HEK293T (cell line): Measurements from ENCODE around the gene PRDM15.

ENCODE experiments used
- CTCF ChIA-PET: fragments of 350-600 bp; formaldehyde crosslinking; extraction: SDS; loops from one replicate; lab custom pipeline; 2021; ENCODE audit warnings: antibody characterized with exemption, inconsistent platforms; lab: Yijun Ruan, JAX
- POLR2A ChIA-PET: fragments of 350-600 bp; formaldehyde crosslinking; extraction: SDS; loops from one replicate; lab custom pipeline; 2020; ENCODE audit warnings: antibody characterized with exemption, inconsistent platforms; lab: Yijun Ruan, JAX
- DNase-seq: peaks from one replicate; pipeline ENCODE4 v3.0.0; 2012; ENCODE audit warnings: mixed read lengths; ENCODE audit errors: extremely low spot score
- ARNT ChIP-seq: fragments of 450-650 bp; IDR thresholded peaks from 2 replicates; pipeline ENCODE4 v1.6.1; 2017; ENCODE audit warnings: mild to moderate bottlenecking
- BHLHE40 ChIP-seq: fragments of 450-650 bp; IDR thresholded peaks from 2 replicates; pipeline ENCODE4 v1.6.1; 2016; ENCODE audit warnings: mild to moderate bottlenecking, moderate library complexity, borderline replicate concordance
- CTBP1 ChIP-seq: fragments of 450-650 bp; IDR thresholded peaks from 2 replicates; pipeline ENCODE4 v1.6.1; 2016; ENCODE audit warnings: borderline replicate concordance
- ELF4 ChIP-seq: fragments of 450-650 bp; IDR thresholded peaks from 2 replicates; pipeline ENCODE4 v1.6.1; 2017; ENCODE audit warnings: antibody characterized with exemption
- FOXA1 ChIP-seq: fragments of 450-650 bp; IDR thresholded peaks from 2 replicates; pipeline ENCODE4 v1.6.1; 2016; ENCODE audit warnings: mild to moderate bottlenecking
- FOXK2 ChIP-seq: fragments of 450-650 bp; IDR thresholded peaks from 2 replicates; pipeline ENCODE4 v1.6.1; 2016; ENCODE audit warnings: mild to moderate bottlenecking
- FOXM1 ChIP-seq: fragments of 450-650 bp; IDR thresholded peaks from 2 replicates; pipeline ENCODE4 v1.6.1; 2017; ENCODE audit warnings: mild to moderate bottlenecking, borderline replicate concordance
- HDGF ChIP-seq: fragments of 450-650 bp; IDR thresholded peaks from 2 replicates; pipeline ENCODE4 v1.6.1; 2017; ENCODE audit warnings: antibody characterized with exemption, borderline replicate concordance
- L3MBTL2 ChIP-seq: fragments of 450-650 bp; conservative IDR thresholded peaks from 2 replicates; pipeline ENCODE4 v1.6.1; 2016; ENCODE audit warnings: mild to moderate bottlenecking
- LEF1 ChIP-seq: fragments of 450-650 bp; IDR thresholded peaks from 2 replicates; pipeline ENCODE4 v1.6.1; 2017; ENCODE audit warnings: mild to moderate bottlenecking, borderline replicate concordance
- NFRKB ChIP-seq: fragments of 450-650 bp; IDR thresholded peaks from 2 replicates; pipeline ENCODE4 v1.6.1; 2016; ENCODE audit warnings: mild to moderate bottlenecking, moderate library complexity
- PKNOX1 ChIP-seq: fragments of 450-650 bp; IDR thresholded peaks from 2 replicates; pipeline ENCODE4 v1.6.1; 2016
- SP1 ChIP-seq: fragments of 450-650 bp; IDR thresholded peaks from 2 replicates; pipeline ENCODE4 v1.6.1; 2017
- SUZ12 ChIP-seq: fragments of 450-650 bp; IDR thresholded peaks from 2 replicates; pipeline ENCODE4 v1.6.1; 2016; ENCODE audit warnings: mild to moderate bottlenecking
- TARDBP ChIP-seq: fragments of 450-650 bp; IDR thresholded peaks from 2 replicates; pipeline ENCODE4 v1.6.1; 2016
- ZNF384 ChIP-seq: fragments of 450-650 bp; IDR thresholded peaks from 2 replicates; pipeline ENCODE4 v1.6.1; 2016

PRDM15 gene

GRCh38 chr21:41817877-41818855 lies 61.0 kb downstream of the PRDM15 start:
- POLR2A ChIA-PET: no interaction called here
- TF ChIP-seq ELF4 (no peak), FOXM1 (no peak), FOXA1 (no peak), FOXK2 (no peak)
- CTCF ChIA-PET: interaction anchor here (0.6 to 1.8 kb wide), 8 partner anchors 34 to 535 kb away, joined by 3 to 11 read pairs (median 4); no protein-coding TSS in a partner anchor
- no peak for DNase-seq

DNA sequence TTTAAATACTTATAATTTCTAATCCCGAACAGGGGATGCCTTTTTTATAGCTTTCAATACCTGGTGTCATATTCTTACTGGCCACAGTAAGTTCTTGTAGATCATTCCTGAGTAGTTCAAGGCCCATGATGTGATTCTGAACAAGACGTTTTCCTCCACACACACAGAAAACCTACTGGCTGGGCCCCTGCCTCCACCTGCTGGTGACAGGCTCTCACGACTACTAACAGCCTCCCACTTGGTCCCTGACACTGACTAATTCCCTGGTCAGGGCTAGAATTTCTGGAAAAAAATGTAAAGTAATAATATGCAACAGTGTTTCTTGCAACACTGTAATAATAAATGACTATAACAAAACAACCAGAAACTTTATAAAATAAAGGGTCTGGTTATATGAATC lies 61.9 kb downstream of the PRDM15 start:
- POLR2A ChIA-PET: interaction anchor here (1.0 kb wide), 1 partner anchor 31 kb away, joined by 3 read pairs; no protein-coding TSS in a partner anchor
- TF ChIP-seq HDGF (no peak), NFRKB (no peak), ZNF384 (no peak), L3MBTL2 (no peak), FOXA1 (no peak), FOXK2 (no peak), CTBP1 (no peak), ELF4 (no peak), SP1 (no peak), LEF1 (no peak), TARDBP (no peak), FOXM1 (no peak), SUZ12 (no peak), ARNT (no peak), PKNOX1 (no peak), BHLHE40 (no peak)
- peak; percentile 75 for DNase-seq
- CTCF ChIA-PET: interaction anchor here (0.6 to 2.4 kb wide), 19 partner anchors 8 to 534 kb away, joined by 3 to 35 read pairs (median 4); no protein-coding TSS in a partner anchor

- CTCF ChIA-PET: interaction anchor here (0.5 to 2.4 kb wide), 21 partner anchors 8 to 533 kb away, joined by 3 to 35 read pairs (median 4); no protein-coding TSS in a partner anchor
- TF ChIP-seq LEF1 (no peak), FOXA1 (no peak), FOXK2 (no peak), CTBP1 (no peak), ELF4 (no peak), SUZ12 (no peak), SP1 (no peak), L3MBTL2 (no peak), TARDBP (no peak), BHLHE40 (no peak), ARNT (no peak), PKNOX1 (no peak), FOXM1 (no peak), NFRKB (no peak), ZNF384 (no peak), HDGF (no peak)
- POLR2A ChIA-PET: interaction anchor here (1.0 kb wide), 1 partner anchor 31 kb away, joined by 3 read pairs; no protein-coding TSS in a partner anchor
- peak; percentile 83 for DNase-seq
Observed at GRCh38 chr21:41816583-41817165, 62.5 kb downstream of the PRDM15 start.

- CTCF ChIA-PET: interaction anchor here (0.5 to 2.4 kb wide), 15 partner anchors 22 to 533 kb away, joined by 3 to 35 read pairs (median 4); no protein-coding TSS in a partner anchor
- no peak for DNase-seq
- POLR2A ChIA-PET: no interaction called here
- TF ChIP-seq ARNT (no peak), FOXA1 (no peak), ZNF384 (no peak)
Observed at GRCh38 chr21:41815652-41816582, 63.2 kb downstream of the PRDM15 start.

DNA sequence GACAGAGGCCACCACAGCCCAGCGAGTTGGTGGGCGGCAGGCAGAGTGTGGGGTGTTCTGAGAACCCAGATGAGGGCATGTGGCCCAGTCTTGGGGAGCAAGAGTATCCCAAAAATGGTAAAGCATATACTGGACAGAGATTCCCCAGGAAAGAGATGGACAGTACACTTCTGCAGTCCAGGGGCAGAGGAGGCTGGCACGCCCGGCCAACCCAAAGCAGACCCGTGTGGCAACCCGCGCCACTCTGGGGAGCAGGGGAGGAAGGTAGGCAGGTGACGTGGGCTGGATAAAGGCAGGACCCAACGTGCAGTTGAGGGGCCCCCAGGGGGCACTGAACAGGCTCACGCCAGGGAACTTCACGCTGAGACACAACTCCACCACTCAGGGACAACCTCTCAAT lies 65.9 kb downstream of the PRDM15 start:
- no peak for DNase-seq
- ChIA-PET CTCF (no interaction called here), POLR2A (no interaction called here)
- TF ChIP-seq L3MBTL2 (no peak), TARDBP (no peak), ZNF384 (no peak), CTBP1 (no peak)

- no peak for DNase-seq
- POLR2A ChIA-PET: no interaction called here
- CTCF ChIA-PET: no interaction called here
- TF ChIP-seq FOXA1 (no peak), ZNF384 (no peak), ARNT (no peak)
Observed at GRCh38 chr21:41812679-41813078, 66.5 kb downstream of the PRDM15 start.
